Activated CD4-positive, alpha-beta T cell treated with anti-CD3 and anti-CD28 coated beads, Interleukin-2, Interleukin-4, amounts not matched to agents 100 ng/mL and 50 ng/mL, durations not matched to agents 16 hours and 8 hours (primary cell): ENCODE results near the gene OXCT1.
A peak's percentile ranks its signal among the peaks of the same experiment; 100 is the strongest.
"Not testable (repeated sequence)": the region's sequence is repeated elsewhere in the genome, so short reads cannot be mapped to it uniquely, and the experiment has no call there.

Source experiments
- DNase-seq: peaks from one replicate; pipeline ENCODE4 v3.0.0-alpha.2; 2020; ENCODE audit warnings: low spot score

OXCT1 gene

DNA sequence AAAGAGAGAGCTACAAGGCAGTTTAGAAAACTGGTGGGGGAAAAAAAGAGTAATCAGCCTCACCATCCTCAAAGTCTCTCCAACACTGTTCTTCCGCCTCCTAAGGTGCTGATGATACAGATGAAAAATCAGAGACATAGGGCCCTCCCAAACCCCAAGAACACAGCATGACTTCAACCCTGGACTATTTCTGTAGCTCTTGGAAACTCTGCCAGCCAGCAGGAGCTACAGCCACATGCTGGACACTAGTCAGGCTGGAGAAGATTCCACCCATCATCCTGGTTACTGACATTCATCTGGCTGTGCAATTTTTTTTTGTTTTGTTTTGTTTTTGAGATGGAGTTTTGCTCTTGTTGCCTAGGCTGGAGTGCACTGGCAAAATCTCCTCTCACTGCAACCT lies 42.4 kb downstream of the OXCT1 start:
- DNase-seq = no peak

DNA sequence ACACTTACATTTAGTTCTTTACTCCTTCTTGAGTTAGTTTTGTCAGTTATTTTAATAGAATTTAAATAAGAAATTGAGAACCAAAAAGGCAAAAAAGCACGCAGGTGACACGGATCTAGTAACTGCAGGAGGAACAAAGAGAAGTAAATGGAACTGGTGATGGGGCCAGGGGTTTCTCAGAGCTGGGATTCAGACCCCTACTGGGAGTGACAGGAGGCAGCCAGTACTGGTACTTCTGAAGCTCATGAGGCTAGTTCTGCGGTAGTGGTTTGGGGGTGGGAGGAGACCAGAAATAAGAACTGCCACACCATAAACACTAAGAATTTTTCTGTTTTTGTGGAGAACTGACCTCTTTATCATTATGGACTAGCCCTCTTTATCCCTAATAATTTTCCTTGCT lies 48.2 kb downstream of the OXCT1 start:
- no peak for DNase-seq

DNA sequence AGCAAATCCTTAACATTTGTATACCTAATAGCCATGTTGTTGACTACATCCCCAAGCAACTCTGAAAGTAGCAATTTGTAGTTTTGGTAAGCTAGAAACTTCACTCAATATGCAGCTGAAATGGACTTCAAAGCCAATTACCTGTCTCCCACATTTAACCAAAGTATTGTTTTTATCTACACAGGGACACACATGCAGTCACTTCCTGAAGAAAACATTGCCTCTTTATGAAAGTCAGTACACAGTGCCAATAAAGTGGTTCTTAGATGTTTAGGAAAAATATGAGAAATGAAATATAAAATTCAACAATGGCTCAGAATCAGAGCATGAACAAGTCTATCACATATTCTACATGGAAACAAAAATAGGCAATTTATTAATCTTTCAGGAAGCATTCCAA lies 49.2 kb downstream of the OXCT1 start:
- DNase-seq = no peak

- DNase-seq = no peak
These were observed 50.1 kb downstream of the OXCT1 start for GRCh38 chr5:41820150-41820549.

DNA sequence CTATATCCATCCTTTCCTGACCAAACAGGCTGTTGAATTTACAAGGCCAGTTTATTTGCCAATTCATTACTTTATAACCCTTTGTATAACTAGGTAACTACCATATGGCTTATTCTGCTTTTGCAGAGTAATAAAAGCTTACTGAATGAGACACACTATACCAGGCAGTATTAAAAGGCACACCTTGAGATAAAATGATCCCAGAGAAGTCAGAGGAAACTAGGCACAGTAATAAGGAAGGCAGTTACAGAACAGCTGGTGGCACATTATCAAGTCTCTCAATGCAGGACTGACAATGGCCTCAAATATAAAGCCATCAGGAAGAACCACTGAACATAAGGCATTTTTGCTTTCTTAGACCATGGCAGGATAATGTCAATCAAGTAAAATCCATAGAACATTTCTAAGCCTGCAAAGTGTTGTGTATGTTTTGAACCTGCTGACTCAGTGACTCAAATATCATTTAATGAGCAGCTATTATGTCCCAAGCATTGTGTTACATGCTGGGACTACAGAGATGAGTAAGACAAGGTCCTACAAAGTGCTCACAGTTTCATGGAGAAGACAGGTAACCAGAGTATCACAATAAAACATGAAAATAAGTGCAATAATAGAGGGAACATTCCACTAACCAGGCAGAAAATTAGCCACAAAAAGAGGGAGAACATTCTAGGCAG lies 52.5 kb downstream of the OXCT1 start:
- no peak for DNase-seq

DNA sequence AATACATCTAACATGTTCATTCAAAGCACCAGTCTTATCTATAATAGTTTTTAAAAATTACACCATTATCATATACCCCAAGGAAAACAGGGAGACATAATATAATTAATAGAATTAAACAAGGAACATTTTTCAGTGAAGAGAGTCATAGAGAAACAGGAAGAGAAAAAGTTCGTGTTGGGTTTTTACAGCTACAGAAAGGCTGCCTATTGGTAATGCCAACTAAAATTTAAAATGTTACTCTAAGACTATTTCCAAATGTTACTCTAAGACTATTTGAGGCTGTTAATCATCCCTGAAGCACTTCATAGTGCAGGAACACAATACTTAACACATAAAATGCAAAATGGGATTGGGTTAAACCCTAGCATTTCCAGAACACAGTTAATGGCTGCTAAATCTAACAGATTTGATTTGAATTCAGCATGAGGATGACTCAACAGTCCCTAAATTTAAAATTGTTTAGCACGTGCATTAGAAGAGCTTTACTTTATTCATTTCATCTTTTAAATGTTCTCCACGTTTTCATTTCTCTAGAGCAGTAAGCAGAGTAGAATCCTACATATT lies 54.5 kb downstream of the OXCT1 start:
- no peak for DNase-seq

DNA sequence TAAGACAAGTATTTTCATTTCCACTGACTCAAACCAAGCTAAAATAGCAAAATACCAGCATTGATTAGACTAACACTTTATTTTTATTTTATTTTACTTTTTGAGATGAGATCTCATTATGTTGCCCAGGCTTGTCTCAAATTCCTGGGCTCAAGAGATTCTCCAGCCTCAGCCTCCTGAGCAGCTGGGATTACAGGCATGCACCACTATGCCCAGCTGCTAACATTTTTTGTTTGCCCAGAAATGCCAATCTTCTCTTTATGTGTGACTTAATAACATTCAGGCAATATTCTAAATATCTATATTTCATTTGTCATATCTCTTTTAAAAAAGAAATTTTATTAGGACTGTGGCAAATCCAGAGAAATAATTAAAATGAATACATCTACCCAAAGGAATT lies 55.0 kb downstream of the OXCT1 start:
- DNase-seq = no peak

DNA sequence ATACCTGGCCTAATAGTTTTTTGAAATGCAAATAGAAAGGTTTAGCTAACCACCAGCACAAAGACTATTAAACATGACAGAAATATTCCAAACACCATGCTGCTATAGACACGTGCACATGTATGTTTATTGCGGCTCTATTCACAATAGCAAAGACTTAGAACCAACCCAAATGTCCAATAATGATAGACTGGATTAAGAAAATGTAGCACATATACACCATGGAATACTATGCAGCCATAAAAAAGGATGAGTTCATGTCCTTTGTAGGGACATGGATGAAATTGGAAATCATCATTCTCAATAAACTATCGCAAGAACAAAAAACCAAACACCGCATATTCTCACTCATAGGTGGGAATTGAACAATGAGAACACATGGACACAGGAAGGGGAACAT lies 55.9 kb downstream of the OXCT1 start:
- not testable (repeated sequence) for DNase-seq

DNA sequence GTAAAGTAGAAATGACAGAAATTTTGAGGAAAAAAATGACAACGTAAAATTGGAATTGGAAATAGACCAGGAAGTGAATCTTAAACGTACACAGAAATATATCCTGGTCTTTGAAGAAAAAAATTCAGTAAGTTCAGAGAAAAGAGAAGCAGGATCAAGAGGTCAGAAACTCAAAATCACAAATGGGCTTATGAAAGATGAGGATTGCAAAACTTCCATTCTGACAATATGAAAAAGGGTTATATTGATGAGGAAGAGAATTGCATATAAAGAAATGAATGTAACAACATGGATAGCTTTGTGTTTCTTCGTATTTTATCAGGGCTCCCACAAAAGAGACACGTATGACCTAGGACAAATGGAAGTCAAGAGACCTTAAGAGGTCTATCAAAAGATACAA lies 58.1 kb downstream of the OXCT1 start:
- DNase-seq = no peak

- DNase-seq = no peak
These were observed 61.1 kb downstream of the OXCT1 start for GRCh38 chr5:41809128-41809527.

- no peak for DNase-seq
These were observed 61.9 kb downstream of the OXCT1 start for GRCh38 chr5:41808294-41808693.

- DNase-seq = peak; percentile 49
These were observed 72.6 kb downstream of the OXCT1 start for GRCh38 chr5:41797662-41798061.

GRCh38 chr5:41796061-41796460 lies 74.2 kb downstream of the OXCT1 start:
- DNase-seq = no peak

GRCh38 chr5:41795125-41795524 lies 75.1 kb downstream of the OXCT1 start:
- no peak for DNase-seq

DNA sequence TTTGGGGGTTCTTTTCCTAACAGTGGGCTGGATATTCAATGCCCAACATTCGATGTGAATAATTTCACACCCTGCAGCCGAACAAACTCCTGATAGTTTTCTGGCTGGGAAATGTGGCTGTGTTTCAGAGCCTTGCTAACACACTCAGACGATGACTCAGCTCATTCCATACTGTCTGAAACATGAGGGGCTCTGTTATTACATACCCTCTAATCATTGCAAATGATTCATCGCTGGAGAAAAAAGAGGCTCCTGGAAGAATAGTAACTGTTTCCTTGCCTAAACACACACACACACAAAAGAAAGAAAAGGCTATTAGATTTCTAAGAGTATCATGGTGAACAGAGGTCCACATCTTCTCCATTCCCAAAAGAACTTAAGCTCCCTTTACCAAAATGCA lies 75.8 kb downstream of the OXCT1 start:
- DNase-seq = no peak

GRCh38 chr5:41793141-41793770 lies 77.0 kb downstream of the OXCT1 start:
- DNase-seq = no peak

- DNase-seq = no peak
These were observed 80.0 kb downstream of the OXCT1 start for GRCh38 chr5:41790038-41790776.

- no peak for DNase-seq
These were observed 80.8 kb downstream of the OXCT1 start for GRCh38 chr5:41789434-41789833.

GRCh38 chr5:41788941-41789368 lies 81.3 kb downstream of the OXCT1 start:
- DNase-seq = no peak

GRCh38 chr5:41787265-41787664 lies 83.0 kb downstream of the OXCT1 start:
- no peak for DNase-seq

GRCh38 chr5:41785061-41785460 lies 85.2 kb downstream of the OXCT1 start:
- DNase-seq = no peak

GRCh38 chr5:41778410-41778809 lies 91.8 kb downstream of the OXCT1 start:
- no peak for DNase-seq

DNA sequence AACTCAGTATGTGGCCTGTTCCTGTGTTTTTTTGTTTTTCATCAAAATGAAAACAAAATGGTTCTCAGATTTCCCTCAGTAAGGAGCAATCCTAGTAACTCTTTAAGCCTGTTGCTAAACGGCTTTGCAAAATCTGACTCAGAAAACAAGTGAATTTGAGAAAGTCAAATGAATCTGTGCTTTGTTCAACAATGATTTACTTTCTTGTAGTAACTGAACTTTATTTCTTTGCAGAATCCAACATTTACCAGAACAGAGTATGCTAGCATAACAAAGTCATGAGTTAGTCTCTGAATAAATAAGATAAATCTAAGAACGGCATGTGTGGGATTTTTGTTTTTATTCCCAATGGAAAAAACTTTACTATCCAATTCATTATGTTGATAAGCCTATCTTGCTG lies 93.8 kb downstream of the OXCT1 start:
- DNase-seq = no peak
